Thoracic aorta (tissue), 2 donors: ENCODE measurements around the gene PDE1C. TPM values are rescaled to one million over a fixed set of nuclear protein-coding genes. Genes with fewer than 3 reads are reported as not detected.
A peak's percentile ranks its signal among the peaks of the same experiment; 100 is the strongest.

Source experiments
- ATAC-seq: fragments of 150-250 bp; one replicate; pipeline ENCODE4 v1.8.0; 2017; ENCODE audit warnings: low read depth; ENCODE audit not compliant: insufficient number of reproducible peaks, low FRiP score
- DNase-seq: peaks from one replicate; pipeline ENCODE4 v3.0.0-alpha.2; 2020; ENCODE audit warnings: low spot score
- H3K27ac ChIP-seq, 2 donors: fragments of 200-600 bp; sonication (generic); 1 replicate in 1 of 2; 2 replicates in 1 of 2; pipeline ENCODE4 v1.5.1; 2016; ENCODE audit warnings: mild to moderate bottlenecking in 2 of 2, moderate library complexity in 2 of 2
- H3K27me3 ChIP-seq: fragments of 200-600 bp; sonication (generic); replicated peaks from 2 replicates; pipeline ENCODE4 v1.6.0; 2016; ENCODE audit warnings: mild to moderate bottlenecking; ENCODE audit not compliant: insufficient read depth
- H3K36me3 ChIP-seq: fragments of 200-600 bp; sonication (generic); one replicate; pipeline ENCODE4 v1.5.1; 2016
- H3K4me1 ChIP-seq, 2 donors: fragments of 200-600 bp; sonication (generic); 1 replicate in 1 of 2; 2 replicates in 1 of 2; pipeline versions ENCODE4 v1.5.1 to v1.6.0; 2016; ENCODE audit warnings: low read depth in 2 of 2, mild to moderate bottlenecking in 1 of 2; ENCODE audit not compliant: control insufficient read depth in 1 of 2
- H3K4me3 ChIP-seq: fragments of 200-600 bp; sonication (generic); 2 replicates; pipeline ENCODE4 v1.5.1; 2016; ENCODE audit warnings: mild to moderate bottlenecking
- H3K9me3 ChIP-seq: fragments of 200-600 bp; sonication (generic); 2 replicates; pipeline ENCODE4 v1.5.1; 2016
- CTCF ChIP-seq: fragments of 200-600 bp; sonication (generic); IDR thresholded peaks from one replicate; pipeline ENCODE4 v1.5.1; 2019; ENCODE audit warnings: antibody characterized with exemption
- total RNA-seq, 2 donors: library from RNA; depleted of rRNA; stranded (reverse); fragments of >200 nt; gene quantifications; one replicate each; pipeline versions ENCODE4 v1.1.0 to v1.2.3, GENCODE V29; 2016

PDE1C gene
- total RNA-seq, 2 donors from 2014 or later, result 4.6 to 12.1 TPM

- H3K36me3 ChIP-seq, result no peaks in the 10 kb centered on the region
- H3K27me3 ChIP-seq, result no peaks in the 10 kb centered on the region
- H3K27ac ChIP-seq, result no peak overlapping the region
- no peaks in the 10 kb centered on the region for H3K9me3 ChIP-seq
- no peak for TF ChIP-seq CTCF
- no peak overlapping the region for H3K4me3 ChIP-seq
- ATAC-seq (peak; percentile 65), DNase-seq (no peak)
- H3K4me1 ChIP-seq, result no peaks in the 10 kb centered on the region
Observed at GRCh38 chr7:31890198-31890597, 180.0 kb downstream of the PDE1C start.

- H3K27me3 ChIP-seq, result no peaks in the 10 kb centered on the region
- no peaks in the 10 kb centered on the region for H3K36me3 ChIP-seq
- peaks cover 3 to 10% of the 10 kb centered on the region in 2 donors for H3K4me1 ChIP-seq
- DNase-seq (no peak), ATAC-seq (no peak)
- no peak overlapping the region for H3K27ac ChIP-seq
- no peak overlapping the region for H3K4me3 ChIP-seq
- no peaks in the 10 kb centered on the region for H3K9me3 ChIP-seq
- TF ChIP-seq CTCF, result no peak
Observed at GRCh38 chr7:31887006-31887405, 183.2 kb downstream of the PDE1C start.

- DNase-seq (no peak), ATAC-seq (no peak)
- Histone ChIP-seq H3K4me1 (peaks cover 3 to 11% of the 10 kb centered on the region in 2 donors), H3K27me3 (no peaks in the 10 kb centered on the region), H3K36me3 (no peaks in the 10 kb centered on the region), H3K9me3 (no peaks in the 10 kb centered on the region), H3K27ac (peak overlapping the region in 1 of 2 donors; percentile 9), H3K4me3 (no peak overlapping the region)
- no peak for TF ChIP-seq CTCF
Observed at GRCh38 chr7:31885171-31885570, 185.0 kb downstream of the PDE1C start.

- no peak for TF ChIP-seq CTCF
- Histone ChIP-seq H3K4me1 (peaks cover 3 to 11% of the 10 kb centered on the region in 2 donors), H3K27ac (peak overlapping the region; percentile 9 to 56), H3K9me3 (no peaks in the 10 kb centered on the region), H3K4me3 (no peak overlapping the region), H3K36me3 (no peaks in the 10 kb centered on the region), H3K27me3 (no peaks in the 10 kb centered on the region)
- ATAC-seq (peak; percentile 22), DNase-seq (no peak)
Observed at GRCh38 chr7:31883761-31884164, 186.4 kb downstream of the PDE1C start.

GRCh38 chr7:31882187-31882586 lies 188.0 kb downstream of the PDE1C start:
- H3K36me3 ChIP-seq, result no peaks in the 10 kb centered on the region
- TF ChIP-seq CTCF, result no peak
- no peak for ATAC-seq
- no peaks in the 10 kb centered on the region for H3K27me3 ChIP-seq
- DNase-seq, result no peak
- peak overlapping the region; percentile 10 for H3K4me3 ChIP-seq
- no peaks in the 10 kb centered on the region for H3K9me3 ChIP-seq
- H3K4me1 ChIP-seq, result peaks cover 3 to 11% of the 10 kb centered on the region in 2 donors
- peak overlapping the region in 1 of 2 donors; percentile 23 for H3K27ac ChIP-seq
